Measurements from ENCODE around the gene ABHD3.
A peak's percentile ranks its signal among the peaks of the same experiment; 100 is the strongest.
"Not testable (repeated sequence)": the region's sequence is repeated elsewhere in the genome, so short reads cannot be mapped to it uniquely, and the experiment has no call there.

The ABHD3 gene

DNA sequence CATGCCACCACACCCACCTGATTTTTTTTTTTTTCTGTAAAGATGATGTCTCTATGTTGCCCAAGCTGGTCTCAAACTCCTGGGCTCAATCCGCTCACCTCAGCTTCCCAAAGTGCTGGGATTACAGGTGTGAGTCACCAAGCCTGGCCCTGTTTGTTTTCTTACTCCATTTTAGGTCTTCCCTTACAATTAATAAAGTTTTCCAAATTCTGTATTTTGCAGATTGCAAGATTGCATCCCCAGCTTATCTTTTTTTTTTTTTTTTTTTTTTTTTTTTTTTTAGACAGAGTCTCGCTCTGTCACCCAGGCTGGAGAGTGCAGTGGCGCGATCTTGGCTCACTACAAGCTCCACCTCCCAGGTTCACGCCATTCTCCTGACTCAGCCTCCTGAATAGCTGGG, 64.2 kb downstream of the ABHD3 start:
- not testable (repeated sequence) for DNase-seq

- no peak for DNase-seq
Observed at GRCh38 chr18:21638822-21639221, 65.8 kb downstream of the ABHD3 start.

DNA sequence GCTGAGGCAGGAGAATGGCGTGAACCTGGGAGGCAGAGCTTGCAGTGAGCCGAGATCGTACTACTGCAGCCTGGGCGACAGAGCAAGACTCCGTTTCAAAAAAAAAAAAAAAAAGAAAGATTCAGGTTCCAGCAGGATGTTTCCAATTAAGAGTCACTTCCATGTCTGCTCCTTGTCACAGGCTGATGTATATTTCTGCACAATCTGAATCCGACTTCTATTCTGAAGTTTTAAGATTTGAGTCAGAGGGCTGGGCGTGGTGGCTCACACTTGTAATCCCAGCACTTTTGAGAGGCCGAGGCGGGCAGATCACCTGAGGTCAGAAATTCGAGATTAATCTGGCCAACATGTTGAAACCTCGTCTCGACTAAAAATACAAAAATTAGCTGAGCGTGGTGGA, 67.8 kb downstream of the ABHD3 start:
- no peak for DNase-seq

- no peak for DNase-seq
Observed at GRCh38 chr18:21634588-21635199, 69.9 kb downstream of the ABHD3 start.

DNA sequence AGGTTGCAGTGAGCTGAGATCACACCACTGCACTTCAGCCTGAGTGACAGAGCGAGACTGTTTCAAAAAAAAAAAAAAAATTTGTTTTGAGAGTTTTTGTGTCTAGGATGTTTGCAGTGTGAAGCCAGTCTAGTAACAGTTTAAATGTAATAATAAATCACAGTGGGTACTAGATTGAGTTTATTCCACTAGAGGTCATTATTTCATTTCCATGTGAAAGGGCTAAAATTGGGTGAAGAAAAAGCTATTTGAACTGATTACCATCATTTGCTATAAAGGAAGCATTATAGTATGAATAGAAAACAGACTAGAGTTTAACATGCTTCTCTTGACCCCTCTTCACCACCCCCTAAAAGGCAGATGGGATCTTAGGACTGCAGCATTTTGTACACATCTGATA, 72.2 kb downstream of the ABHD3 start:
- DNase-seq: no peak

GRCh38 chr18:21629089-21629832, 75.3 kb downstream of the ABHD3 start:
- DNase-seq: no peak

- DNase-seq: not testable (repeated sequence)
Observed at GRCh38 chr18:21621640-21622039, 82.9 kb downstream of the ABHD3 start.

DNA sequence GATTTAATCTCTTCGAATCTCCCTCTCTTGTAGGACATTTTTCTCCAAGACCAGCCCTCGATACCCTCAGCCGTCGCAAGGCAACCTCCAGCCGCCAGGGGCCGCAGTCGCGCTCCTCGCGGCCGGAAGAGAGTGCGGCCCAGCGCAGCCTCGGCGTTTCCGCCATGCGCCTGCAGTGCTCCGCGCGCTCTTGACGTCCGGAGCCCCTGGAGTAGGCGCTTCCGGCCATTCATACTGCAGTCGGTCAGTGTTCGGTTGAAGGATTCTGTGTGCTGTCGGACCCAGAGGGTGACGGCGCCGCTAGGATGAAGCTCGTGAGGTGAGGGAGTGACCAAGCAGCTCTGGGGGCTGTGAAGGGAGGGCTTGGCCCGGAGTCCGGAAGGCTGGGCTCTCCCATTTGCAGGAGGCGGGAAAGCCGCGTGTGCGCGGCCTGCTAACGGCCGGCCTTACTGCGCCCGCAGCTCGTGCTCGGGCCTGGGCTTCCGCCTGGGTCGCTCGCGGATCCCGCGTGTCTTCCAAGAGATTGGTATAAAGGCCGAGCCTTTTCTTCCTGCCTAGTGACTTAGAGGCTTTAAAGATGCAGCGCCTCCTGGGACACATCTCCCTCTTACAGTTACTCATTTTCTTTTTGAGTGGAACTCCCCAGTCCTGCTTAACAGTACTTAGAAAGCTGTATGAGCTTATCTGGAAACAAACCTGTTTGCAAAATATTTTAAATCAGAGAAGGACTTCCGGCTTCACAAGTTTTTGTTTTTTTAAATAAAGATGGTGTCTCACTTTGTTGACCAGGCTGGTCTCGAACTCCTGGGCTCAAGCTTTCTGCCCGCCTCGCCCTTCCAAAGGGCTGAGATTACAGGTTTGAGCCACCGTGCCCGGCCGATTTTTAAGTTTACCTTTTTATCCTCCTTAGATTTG, 92.2 kb downstream of the ABHD3 start, which contains the start of gene SNRPD1:
TSS of gene SNRPD1 (plus strand) at position 190 of the 915 bp plus-strand sequence. CDS start at position 306, 116 bp downstream.
- peak; percentile 92 for DNase-seq

DNA sequence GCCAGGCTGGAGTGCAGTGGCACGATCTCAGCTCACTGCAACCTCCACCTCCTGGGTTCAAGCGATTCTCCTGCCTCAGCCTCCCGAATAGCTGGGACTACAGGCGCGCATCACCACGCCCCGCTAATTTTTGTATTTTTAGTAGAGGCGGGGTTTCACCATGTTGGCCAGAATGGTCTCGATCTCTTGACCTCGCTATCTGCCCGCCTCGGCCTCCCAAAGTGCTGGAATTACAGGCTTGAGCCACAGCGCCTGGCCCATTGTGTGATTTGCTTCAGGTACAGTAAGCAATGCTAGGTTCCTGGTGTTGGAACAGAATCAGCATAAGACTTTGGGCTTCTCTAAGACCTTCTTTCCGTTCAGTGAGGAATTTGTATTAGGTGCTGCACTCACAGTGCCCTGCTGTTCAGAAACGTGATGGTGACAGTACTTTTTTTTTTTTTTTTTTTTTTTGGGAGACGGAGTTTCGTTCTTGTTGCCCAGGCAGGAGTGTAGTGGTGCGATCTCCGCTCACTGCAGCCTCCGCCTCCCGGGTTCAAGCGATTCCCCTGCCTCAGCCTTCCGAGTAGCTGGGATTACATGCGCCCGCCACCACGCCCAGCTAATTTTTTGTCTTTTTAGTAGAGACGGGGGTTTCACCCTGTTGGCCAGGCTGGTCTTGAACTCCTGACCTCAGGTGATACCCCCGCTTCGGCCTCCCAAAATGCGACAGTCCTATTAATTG, 93.0 kb downstream of the ABHD3 start:
- not testable (repeated sequence) for DNase-seq

- no peak for DNase-seq
Observed at GRCh38 chr18:21605213-21605612, 99.4 kb downstream of the ABHD3 start.

DNA sequence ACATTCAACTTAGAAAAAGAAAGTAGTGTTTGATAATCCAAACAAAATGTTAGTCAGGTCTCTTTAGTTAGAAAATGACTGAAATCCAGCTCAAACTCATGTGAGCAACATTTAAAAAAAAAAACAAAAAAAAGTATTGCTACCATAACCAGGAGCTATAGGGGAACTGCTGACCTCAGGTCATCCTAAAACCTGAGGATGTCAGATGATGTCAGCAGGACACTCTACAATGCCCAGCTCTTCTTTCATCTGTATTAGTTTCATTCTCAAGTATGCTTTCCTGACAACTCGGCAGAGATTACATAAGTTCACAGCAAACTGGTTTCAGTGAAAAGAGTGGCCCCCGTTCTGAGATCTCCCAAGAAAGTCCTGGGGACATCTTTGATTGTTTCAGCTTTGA, 99.9 kb downstream of the ABHD3 start:
- no peak for DNase-seq

DNA sequence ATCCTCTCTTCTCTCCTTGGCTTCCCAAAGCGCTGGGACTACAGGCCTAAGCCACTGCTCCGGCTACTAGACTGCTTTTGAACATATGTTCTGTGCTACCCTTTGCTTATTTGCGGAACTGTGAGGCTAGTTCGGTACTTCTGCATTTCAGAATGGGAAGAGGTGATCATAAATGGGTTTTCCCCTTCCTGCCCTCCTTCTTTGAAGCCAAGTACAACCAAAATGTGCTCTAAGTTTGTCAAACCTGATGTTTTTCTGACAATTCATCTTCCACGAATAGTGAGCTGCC, 102.3 kb downstream of the ABHD3 start:
- DNase-seq: peak; percentile 69

All from GDM1 (cell line).